Activated CD8-positive, alpha-beta T cell treated with anti-CD3 and anti-CD28 coated beads for 36 hours (primary cell): ENCODE measurements around the gene DNAJB9. TPM values are rescaled to one million over a fixed set of nuclear protein-coding genes. Genes with fewer than 3 reads are reported as not detected.

Experiments used
- ATAC-seq: fragments of 200-7000 bp; cut with Tn5 transposase; one replicate; pipeline ENCODE4 v1.10.0; 2021; ENCODE audit warnings: mild to moderate bottlenecking, moderate library complexity
- CTCF ChIA-PET: fragments of 350-600 bp; sonication (Branson Sonifier 250); formaldehyde crosslinking; loops from one replicate; lab custom pipeline; 2021; ENCODE audit warnings: antibody characterized with exemption; lab: Charles Lee
- POLR2A ChIA-PET: fragments of 350-600 bp; sonication (Branson Sonifier 250); formaldehyde crosslinking; loops from one replicate; lab custom pipeline; 2021; ENCODE audit warnings: antibody characterized with exemption; lab: Charles Lee
- DNase-seq: peaks from one replicate; pipeline ENCODE4 v3.0.0-alpha.2; 2020
- H3K27ac Mint-ChIP-seq: one replicate; pipeline ENCODE4 v1.8.0; 2021; ENCODE audit warnings: mild to moderate bottlenecking, mixed read lengths
- H3K27me3 Mint-ChIP-seq: one replicate; pipeline ENCODE4 v1.8.0; 2021; ENCODE audit warnings: mixed read lengths
- H3K36me3 Mint-ChIP-seq: one replicate; pipeline ENCODE4 v1.8.0; 2021; ENCODE audit warnings: low read depth, mixed read lengths
- H3K4me1 Mint-ChIP-seq: one replicate; pipeline ENCODE4 v1.8.0; 2021; ENCODE audit warnings: low read depth, mixed read lengths
- H3K4me3 Mint-ChIP-seq: one replicate; pipeline ENCODE4 v1.8.0; 2021; ENCODE audit warnings: mild to moderate bottlenecking, moderate library complexity, mixed read lengths
- H3K9me3 Mint-ChIP-seq: one replicate; pipeline ENCODE4 v1.8.0; 2021; ENCODE audit warnings: mixed read lengths
- intact Hi-C: fragments of 100-400 bp; cut with micrococcal nuclease; formaldehyde crosslinking; loops from one replicate; pipeline ENCODE4 v1.10.0; 2022
- total RNA-seq, 2 experiments: library from RNA; stranded (reverse); gene quantifications; one replicate each; pipeline ENCODE4 v1.2.3, GENCODE V29; 2021
- TF ChIP-seq, protein P1 (sequence below): fragments of 200-600 bp; IDR thresholded peaks from one replicate; pipeline ENCODE4 v1.8.0; 2022; ENCODE audit warnings: antibody characterized with exemption, mild to moderate bottlenecking

The DNAJB9 gene
- total RNA-seq, 2 experiments from 2014 or later = 6.5 to 11.6 TPM

DNA sequence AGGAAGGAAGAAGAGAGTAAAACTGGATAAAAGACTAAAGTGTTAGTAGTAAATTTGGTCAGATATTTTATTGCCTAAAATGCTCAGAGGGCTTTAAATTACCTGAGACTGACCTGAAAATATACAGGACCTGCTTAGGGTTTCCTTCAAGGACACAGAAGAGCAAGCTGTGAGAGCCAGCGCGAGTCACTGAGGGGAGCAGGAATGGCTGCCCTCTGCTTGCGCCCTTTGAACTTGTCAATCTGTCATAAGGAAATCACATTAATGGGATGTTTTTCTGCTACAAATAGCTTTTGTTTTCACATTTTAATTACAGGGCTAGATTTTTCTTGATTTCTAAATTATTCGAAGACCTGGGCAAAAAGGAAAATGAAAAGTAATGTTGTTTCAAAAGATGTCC is 26.9 kb downstream of the DNAJB9 start:
- intact Hi-C loops = no loop called here
- TF ChIP-seq, protein P1, sequence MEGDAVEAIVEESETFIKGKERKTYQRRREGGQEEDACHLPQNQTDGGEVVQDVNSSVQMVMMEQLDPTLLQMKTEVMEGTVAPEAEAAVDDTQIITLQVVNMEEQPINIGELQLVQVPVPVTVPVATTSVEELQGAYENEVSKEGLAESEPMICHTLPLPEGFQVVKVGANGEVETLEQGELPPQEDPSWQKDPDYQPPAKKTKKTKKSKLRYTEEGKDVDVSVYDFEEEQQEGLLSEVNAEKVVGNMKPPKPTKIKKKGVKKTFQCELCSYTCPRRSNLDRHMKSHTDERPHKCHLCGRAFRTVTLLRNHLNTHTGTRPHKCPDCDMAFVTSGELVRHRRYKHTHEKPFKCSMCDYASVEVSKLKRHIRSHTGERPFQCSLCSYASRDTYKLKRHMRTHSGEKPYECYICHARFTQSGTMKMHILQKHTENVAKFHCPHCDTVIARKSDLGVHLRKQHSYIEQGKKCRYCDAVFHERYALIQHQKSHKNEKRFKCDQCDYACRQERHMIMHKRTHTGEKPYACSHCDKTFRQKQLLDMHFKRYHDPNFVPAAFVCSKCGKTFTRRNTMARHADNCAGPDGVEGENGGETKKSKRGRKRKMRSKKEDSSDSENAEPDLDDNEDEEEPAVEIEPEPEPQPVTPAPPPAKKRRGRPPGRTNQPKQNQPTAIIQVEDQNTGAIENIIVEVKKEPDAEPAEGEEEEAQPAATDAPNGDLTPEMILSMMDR = no peak
- Mint-ChIP-seq H3K4me1 (no peaks in the 10 kb centered on the region), H3K27me3 (peaks cover 10% of the 10 kb centered on the region), H3K27ac (no peak overlapping the region), H3K36me3 (no peaks in the 10 kb centered on the region), H3K9me3 (no peaks in the 10 kb centered on the region), H3K4me3 (no peak overlapping the region)
- ChIA-PET POLR2A (no interaction called here), CTCF (no interaction called here)
- DNase-seq (no peak), ATAC-seq (no peak)

DNA sequence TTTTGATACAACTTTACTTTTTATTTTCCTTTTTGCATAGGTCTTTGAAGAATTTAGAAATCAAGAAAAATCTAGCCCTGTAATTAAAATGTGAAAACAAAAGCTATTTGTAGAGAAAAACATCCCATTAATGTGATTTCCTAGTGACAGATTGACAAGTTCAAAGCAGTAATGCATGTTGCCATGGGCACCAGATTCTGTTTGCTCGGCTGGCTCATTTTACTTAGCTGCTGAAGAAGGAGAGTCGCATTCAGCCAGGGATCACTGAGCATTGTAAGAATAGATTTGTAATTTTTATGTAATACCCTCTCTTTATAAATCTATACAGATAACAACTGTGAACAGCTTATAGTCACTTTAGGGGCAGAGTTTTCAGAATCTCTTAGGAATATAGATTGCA is 28.5 kb downstream of the DNAJB9 start:
- Mint-ChIP-seq H3K9me3 (no peaks in the 10 kb centered on the region), H3K27me3 (peaks cover 10% of the 10 kb centered on the region), H3K36me3 (no peaks in the 10 kb centered on the region), H3K4me1 (no peaks in the 10 kb centered on the region), H3K27ac (no peak overlapping the region), H3K4me3 (no peak overlapping the region)
- intact Hi-C loops = no loop called here
- TF ChIP-seq, protein P1 = no peak
- no peak for ATAC-seq
- ChIA-PET POLR2A (no interaction called here), CTCF (interaction anchor here (1.1 kb wide), 1 partner anchor 11 kb away, joined by 3 read pairs; no protein-coding TSS in a partner anchor)
- DNase-seq = no peak

DNA sequence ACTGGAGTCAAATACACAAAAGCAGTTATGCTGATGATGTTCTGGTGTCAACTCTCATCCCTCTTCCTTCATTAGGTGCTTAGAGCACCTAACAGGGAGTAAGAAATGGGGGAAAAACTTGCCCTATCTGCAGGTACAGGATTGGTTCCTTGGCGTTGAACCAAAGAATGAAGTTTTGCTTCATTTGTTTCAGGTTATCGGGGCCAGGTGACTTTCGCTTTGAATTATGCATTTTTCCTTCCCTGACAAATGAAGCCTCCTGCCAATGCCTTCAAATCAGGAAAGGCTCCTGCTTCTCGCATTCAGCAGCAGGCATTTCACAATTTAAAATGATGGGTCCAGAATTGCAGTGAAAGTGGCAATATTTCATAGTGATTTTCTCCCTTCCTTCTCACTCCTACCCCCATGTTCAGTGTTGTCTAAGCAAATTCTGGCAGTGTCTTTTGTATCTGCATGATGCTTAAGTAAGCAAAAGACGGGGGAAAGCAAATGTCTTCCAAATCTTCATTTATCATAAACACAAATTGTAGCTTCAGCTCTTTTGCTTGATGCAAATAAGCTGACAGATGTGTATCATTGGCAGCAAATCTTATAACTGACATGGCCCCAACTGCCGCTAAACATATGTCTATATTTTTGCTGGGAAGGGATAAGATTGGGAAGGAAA is 29.4 kb downstream of the DNAJB9 start:
- no peaks in the 10 kb centered on the region for H3K9me3 Mint-ChIP-seq
- TF ChIP-seq, protein P1 = no peak
- no peaks in the 10 kb centered on the region for H3K36me3 Mint-ChIP-seq
- no peak for ATAC-seq
- ChIA-PET CTCF (no interaction called here), POLR2A (interaction anchor here (0.6 kb wide), 1 partner anchor 218 kb away, joined by 4 read pairs; no protein-coding TSS in a partner anchor)
- no peak for DNase-seq
- peaks cover 10% of the 10 kb centered on the region for H3K27me3 Mint-ChIP-seq
- intact Hi-C loops = no loop called here
- H3K4me1 Mint-ChIP-seq = no peaks in the 10 kb centered on the region
- no peak overlapping the region for H3K4me3 Mint-ChIP-seq
- H3K27ac Mint-ChIP-seq = no peak overlapping the region

DNA sequence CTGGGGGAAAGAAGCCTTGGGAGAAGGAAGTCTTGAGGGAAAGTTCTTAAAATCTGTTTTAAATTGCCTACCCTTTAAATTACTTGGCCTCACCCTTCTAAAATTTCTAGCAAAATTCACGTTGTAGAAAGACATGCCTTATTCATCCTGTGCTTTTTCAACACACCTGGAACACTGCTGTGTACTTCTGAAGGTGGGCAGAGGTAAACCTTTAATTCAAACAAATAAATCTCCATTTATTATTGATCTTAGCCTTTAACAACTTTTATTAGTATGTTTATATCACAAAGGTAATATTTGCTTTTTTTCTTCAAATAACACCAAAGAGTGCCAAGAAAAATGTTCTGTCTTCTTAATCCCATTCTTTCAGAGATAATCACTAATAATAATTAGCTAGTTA is 30.7 kb downstream of the DNAJB9 start:
- TF ChIP-seq, protein P1 = no peak
- POLR2A ChIA-PET = no interaction called here
- Mint-ChIP-seq H3K4me1 (peaks cover 1% of the 10 kb centered on the region), H3K27ac (no peak overlapping the region), H3K4me3 (no peak overlapping the region), H3K36me3 (no peaks in the 10 kb centered on the region), H3K9me3 (no peaks in the 10 kb centered on the region), H3K27me3 (peaks cover 10% of the 10 kb centered on the region)
- ATAC-seq = no peak
- no peak for DNase-seq
- intact Hi-C loops = no loop called here
- CTCF ChIA-PET = no interaction called here

DNA sequence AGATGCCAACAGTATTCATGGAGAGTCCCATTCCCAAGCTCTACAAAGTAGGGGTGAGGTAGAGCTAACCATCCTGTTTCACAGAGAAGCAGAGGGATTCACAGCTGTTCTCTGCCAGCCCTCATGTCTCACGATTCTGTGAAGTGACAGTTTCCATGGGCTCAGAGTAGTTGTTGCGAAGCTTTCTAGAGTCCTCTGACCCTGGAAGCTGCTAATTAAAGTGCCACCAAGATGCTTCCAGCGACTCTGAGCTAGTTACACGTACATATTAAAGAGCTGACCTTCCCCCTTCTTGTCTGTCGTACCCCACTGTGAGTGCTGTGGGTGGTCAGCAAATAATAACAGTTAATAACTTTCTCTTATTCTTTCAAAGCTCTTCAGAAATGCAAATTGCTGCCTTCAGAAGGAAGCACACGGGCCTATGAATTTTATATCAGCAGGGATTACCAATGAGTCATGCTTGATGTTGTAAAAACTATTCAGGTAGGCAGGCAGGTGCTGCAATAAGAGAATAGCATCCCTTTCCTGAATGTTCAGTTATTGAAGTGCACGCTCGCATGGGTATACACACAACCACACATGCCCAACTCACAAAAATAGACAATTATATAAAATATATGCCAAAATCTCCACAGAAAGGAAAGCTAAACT is 34.1 kb downstream of the DNAJB9 start:
- ChIA-PET CTCF (interaction anchor here (1.0 kb wide), 1 partner anchor 8 kb away, joined by 3 read pairs; no protein-coding TSS in a partner anchor), POLR2A (no interaction called here)
- intact Hi-C loops = no loop called here
- Mint-ChIP-seq H3K4me1 (peaks cover 8% of the 10 kb centered on the region), H3K27ac (no peak overlapping the region), H3K27me3 (peaks cover 7% of the 10 kb centered on the region), H3K4me3 (no peak overlapping the region), H3K9me3 (no peaks in the 10 kb centered on the region), H3K36me3 (no peaks in the 10 kb centered on the region)
- ATAC-seq (no peak), DNase-seq (no peak)
- TF ChIP-seq, protein P1 = no peak
